Spleen (tissue), 11 donors: Measurements from ENCODE around the gene EFNA5. TPM values are rescaled to one million over a fixed set of nuclear protein-coding genes. Genes with fewer than 3 reads are reported as not detected.
A peak's percentile ranks its signal among the peaks of the same experiment; 100 is the strongest.

Experiments used
- DNase-seq: peaks from one replicate; pipeline ENCODE4 v3.0.0-alpha.2; 2020
- H3K27ac ChIP-seq, 8 donors: fragments of 200-600 bp; sonication (generic) in 7 of 8; 1 replicate in 4 of 8; 2 replicates in 4 of 8; pipeline versions ENCODE4 v1.5.0 to v1.8.0; 2016 to 2021; ENCODE audit warnings: inconsistent platforms in 4 of 8, mild to moderate bottlenecking in 4 of 8, moderate library complexity in 1 of 8
- H3K27me3 ChIP-seq, 7 donors: fragments of 200-600 bp; sonication (generic) in 6 of 7; replicated peaks in 1 of 7; 1 replicate in 4 of 7; 2 replicates in 3 of 7; pipeline versions ENCODE4 v1.5.0 to v1.8.0; 2016 to 2021; ENCODE audit warnings: inconsistent platforms in 3 of 7, mild to moderate bottlenecking in 1 of 7
- H3K36me3 ChIP-seq, 6 donors: fragments of 200-600 bp; sonication (generic) in 5 of 6; 1 replicate in 4 of 6; 2 replicates in 2 of 6; pipeline versions ENCODE4 v1.5.0 to v1.8.0; 2016 to 2021; ENCODE audit warnings: inconsistent platforms in 2 of 6
- H3K4me1 ChIP-seq, 6 donors: fragments of 200-600 bp; sonication (generic) in 5 of 6; 1 replicate in 3 of 6; 2 replicates in 3 of 6; pipeline versions ENCODE4 v1.5.0 to v1.8.0; 2016 to 2021; ENCODE audit warnings: inconsistent platforms in 3 of 6
- H3K4me3 ChIP-seq, 8 donors: fragments of 200-600 bp; sonication (generic) in 7 of 8; 1 replicate in 4 of 8; 2 replicates in 4 of 8; pipeline versions ENCODE4 v1.5.0 to v1.8.0; 2016 to 2021; ENCODE audit warnings: inconsistent platforms in 4 of 8, mild to moderate bottlenecking in 4 of 8, moderate library complexity in 2 of 8
- H3K9me3 ChIP-seq, 8 donors: fragments of 200-600 bp; sonication (generic) in 7 of 8; 1 replicate in 4 of 8; 2 replicates in 4 of 8; pipeline versions ENCODE4 v1.5.0 to v1.8.0; 2016 to 2021; ENCODE audit warnings: inconsistent platforms in 4 of 8
- POLR2A ChIP-seq, 3 donors: fragments of 450-650 bp; IDR thresholded peaks; one replicate each; pipeline ENCODE4 v1.5.1; 2017; ENCODE audit warnings: antibody characterized with exemption in 3 of 3, mild to moderate bottlenecking in 1 of 3
- POLR2AphosphoS5 ChIP-seq, 3 donors: sonication (generic); formaldehyde crosslinking; IDR thresholded peaks; one replicate each; pipeline ENCODE4 v1.5.1; 2017; ENCODE audit warnings: antibody characterized with exemption in 3 of 3
- WGBS, 5 donors: extraction: QIAGEN DNeasy Blood & Tissue Kit in 3 of 5; methylation state at CpG; one replicate each; pipeline versions ENCODE4 v1.1.5 to v1.1.7; 2013 to 2018; 5-methylcytosine and 5-hydroxymethylcytosine counted together
- intact Hi-C: fragments of 100-400 bp; cut with DNase I; formaldehyde crosslinking; loops from one replicate; pipeline ENCODE4 v1.15.0; 2023; ENCODE audit warnings: low total_unique reads
- polyA plus RNA-seq, 3 donors: library from polyadenylated mRNA; stranded (reverse); fragments of 200-250 nt; gene quantifications; one replicate each; pipeline ENCODE4 v1.2.1, GENCODE V29; 2013
- total RNA-seq, 7 donors: library from RNA; depleted of rRNA in 3 of 7; stranded (reverse); fragments of >200 nt in 3 of 7; fragmentation: NEBNext Ultra II Directional in 4 of 7; extraction: Animal tissue kit (Norgen Biotek cat#: 25700) in 4 of 7; gene quantifications; one replicate each; pipeline versions ENCODE4 v1.1.0 to v1.2.1, GENCODE V29; 2016 to 2021
- TF ChIP-seq, protein P1 (sequence below), 11 experiments: fragments of 200-600 bp in 7 of 11; fragments of 450-650 bp in 4 of 11; sonication (generic) in 4 of 11; IDR thresholded peaks in 8 of 11; conservative IDR thresholded peaks in 3 of 11; 1 replicate in 7 of 11; 2 replicates in 4 of 11; pipeline versions ENCODE4 v1.4.0 to v1.8.0; 2016 to 2021; ENCODE audit warnings: antibody characterized with exemption in 11 of 11, inconsistent platforms in 4 of 11, mild to moderate bottlenecking in 1 of 11
- donor health status: healthy with polysubstance abuse.
- donor health status: DM: no; HTN: no; CAD: no; lungs with moderate emphysema.
- donor health status: DM: no; HTN: no; CAD: no.
- donor health status: Bipolar disorder and iron deficiency.
- donor health status: healthy.
- donor health status: DM: no; HTN: no; CAD: no.
- donor health status: DM: yes; HTN: yes; CAD: no.

The EFNA5 gene
- total and polyA plus RNA-seq, 10 donors, result 0.33 to 29.0 (median 12.2) TPM

DNA sequence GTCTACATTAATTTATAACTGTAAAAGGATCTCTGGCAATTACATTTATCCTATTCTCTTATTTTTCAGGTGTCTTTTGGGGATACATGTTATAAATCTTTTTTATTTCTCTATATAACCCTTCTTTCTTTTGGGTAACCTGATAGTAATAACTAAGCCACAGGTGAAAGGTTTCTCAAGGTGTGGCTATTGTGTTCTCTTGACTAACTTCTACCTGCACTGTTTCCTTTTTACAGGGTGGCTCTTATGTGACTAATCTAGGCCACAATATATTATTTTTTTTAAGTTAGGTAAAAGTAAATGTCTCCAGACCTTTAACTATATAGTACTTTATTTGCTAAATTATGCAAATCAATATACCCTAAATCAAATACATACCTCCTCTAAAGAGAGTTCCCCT lies 193.2 kb downstream of the EFNA5 start:
- H3K4me3 ChIP-seq, result no peak overlapping the region
- H3K36me3 ChIP-seq, result no peaks in the 10 kb centered on the region
- no peak for DNase-seq
- H3K4me1 ChIP-seq, result peaks cover 0 to 21% (median 5%) of the 10 kb centered on the region in 6 donors
- no peaks in the 10 kb centered on the region for H3K9me3 ChIP-seq
- no peaks in the 10 kb centered on the region for H3K27me3 ChIP-seq
- intact Hi-C loops, result no loop called here
- TF ChIP-seq, protein P1, sequence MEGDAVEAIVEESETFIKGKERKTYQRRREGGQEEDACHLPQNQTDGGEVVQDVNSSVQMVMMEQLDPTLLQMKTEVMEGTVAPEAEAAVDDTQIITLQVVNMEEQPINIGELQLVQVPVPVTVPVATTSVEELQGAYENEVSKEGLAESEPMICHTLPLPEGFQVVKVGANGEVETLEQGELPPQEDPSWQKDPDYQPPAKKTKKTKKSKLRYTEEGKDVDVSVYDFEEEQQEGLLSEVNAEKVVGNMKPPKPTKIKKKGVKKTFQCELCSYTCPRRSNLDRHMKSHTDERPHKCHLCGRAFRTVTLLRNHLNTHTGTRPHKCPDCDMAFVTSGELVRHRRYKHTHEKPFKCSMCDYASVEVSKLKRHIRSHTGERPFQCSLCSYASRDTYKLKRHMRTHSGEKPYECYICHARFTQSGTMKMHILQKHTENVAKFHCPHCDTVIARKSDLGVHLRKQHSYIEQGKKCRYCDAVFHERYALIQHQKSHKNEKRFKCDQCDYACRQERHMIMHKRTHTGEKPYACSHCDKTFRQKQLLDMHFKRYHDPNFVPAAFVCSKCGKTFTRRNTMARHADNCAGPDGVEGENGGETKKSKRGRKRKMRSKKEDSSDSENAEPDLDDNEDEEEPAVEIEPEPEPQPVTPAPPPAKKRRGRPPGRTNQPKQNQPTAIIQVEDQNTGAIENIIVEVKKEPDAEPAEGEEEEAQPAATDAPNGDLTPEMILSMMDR (IDR thresholded peaks at IDR 0.05 in 8 of 11, conservative IDR thresholded peaks at IDR 0.05 in 3 of 11), result no peak
- TF ChIP-seq POLR2AphosphoS5 (IDR thresholded peaks at IDR 0.05) (no peak), POLR2A (IDR thresholded peaks at IDR 0.05) (no peak)
- peak overlapping the region in 6 of 8 donors; percentile 17 to 76 (median 52) for H3K27ac ChIP-seq

DNA sequence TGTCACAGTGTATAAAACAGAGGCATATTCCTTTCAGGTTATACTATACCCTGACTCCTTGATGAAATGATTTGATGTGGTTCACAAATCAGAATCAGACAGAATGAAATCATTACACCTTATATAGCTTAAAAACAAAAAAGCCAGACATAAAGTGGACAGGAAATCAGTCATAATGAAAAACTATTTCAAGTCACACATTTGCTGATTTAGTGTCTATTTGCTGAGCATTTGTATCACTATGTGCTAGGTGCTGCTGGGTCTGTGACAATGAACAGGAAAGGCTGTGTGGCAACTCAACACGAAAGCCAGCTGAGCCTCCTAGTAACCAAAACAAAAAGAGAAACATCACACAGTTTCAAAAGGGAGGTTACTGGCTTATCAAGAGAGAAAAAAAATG lies 194.0 kb downstream of the EFNA5 start:
- TF ChIP-seq, protein P1 (IDR thresholded peaks at IDR 0.05 in 8 of 11, conservative IDR thresholded peaks at IDR 0.05 in 3 of 11), result no peak
- TF ChIP-seq POLR2AphosphoS5 (IDR thresholded peaks at IDR 0.05) (no peak), POLR2A (IDR thresholded peaks at IDR 0.05) (no peak)
- Histone ChIP-seq H3K4me3 (no peak overlapping the region), H3K9me3 (no peaks in the 10 kb centered on the region), H3K27me3 (no peaks in the 10 kb centered on the region), H3K4me1 (peaks cover 0 to 21% (median 5%) of the 10 kb centered on the region in 6 donors), H3K27ac (peak overlapping the region in 6 of 8 donors; percentile 17 to 78 (median 54)), H3K36me3 (no peaks in the 10 kb centered on the region)
- DNase-seq, result no peak
- intact Hi-C loops, result no loop called here
- WGBS, 5 donors, result 9 to 48% (median 25%) methylated on average over 1 of the region's 1 CpG

DNA sequence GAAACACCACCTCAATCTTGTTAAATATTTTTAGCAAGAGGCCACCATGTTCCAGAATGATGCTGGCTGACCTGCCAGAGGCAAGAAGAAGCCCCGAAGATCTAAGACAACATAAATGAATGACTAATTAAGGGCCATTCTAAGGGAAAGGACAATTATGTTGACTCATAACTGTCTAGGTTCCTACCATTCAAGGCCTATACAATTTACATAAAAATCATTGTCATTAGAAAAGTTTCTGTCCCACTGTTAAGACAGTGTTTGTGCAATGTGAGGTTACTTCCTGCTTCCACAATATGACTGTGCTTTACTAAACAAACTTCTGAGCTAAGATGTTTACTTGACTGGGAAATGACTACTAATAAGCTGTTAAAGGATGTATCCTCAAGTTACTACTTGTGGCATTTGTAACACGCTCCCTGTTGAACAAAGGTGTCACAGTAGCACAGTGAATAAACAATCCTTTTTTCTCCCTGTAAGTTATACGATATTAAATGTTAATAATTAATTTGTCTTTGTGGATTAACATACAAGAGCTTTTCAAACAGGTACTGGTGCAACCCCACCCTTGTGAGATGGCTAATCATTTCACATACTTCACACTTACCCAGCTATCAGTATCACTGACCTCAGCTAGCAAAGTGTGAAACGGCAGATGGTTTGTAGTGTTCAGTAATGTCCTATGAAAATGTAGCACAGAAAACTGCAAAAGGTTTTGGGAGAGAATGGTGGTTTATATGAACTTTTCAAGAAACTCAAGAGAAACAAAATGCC lies 195.8 kb downstream of the EFNA5 start:
- Histone ChIP-seq H3K4me1 (peaks cover 0 to 25% (median 5%) of the 10 kb centered on the region in 6 donors), H3K9me3 (no peaks in the 10 kb centered on the region), H3K27ac (peak overlapping the region in 7 of 8 donors; percentile 44 to 78 (median 63)), H3K36me3 (no peaks in the 10 kb centered on the region), H3K27me3 (no peaks in the 10 kb centered on the region), H3K4me3 (peak overlapping the region in 1 of 8 donors; percentile 28)
- TF ChIP-seq POLR2A (IDR thresholded peaks at IDR 0.05) (no peak), POLR2AphosphoS5 (IDR thresholded peaks at IDR 0.05) (no peak)
- TF ChIP-seq, protein P1 (IDR thresholded peaks at IDR 0.05 in 8 of 11, conservative IDR thresholded peaks at IDR 0.05 in 3 of 11), result no peak
- DNase-seq, result no peak
- intact Hi-C loops, result no loop called here
- WGBS, 5 donors, result 73 to 82% (median 80%) methylated on average over 4 of the region's 4 CpGs

DNA sequence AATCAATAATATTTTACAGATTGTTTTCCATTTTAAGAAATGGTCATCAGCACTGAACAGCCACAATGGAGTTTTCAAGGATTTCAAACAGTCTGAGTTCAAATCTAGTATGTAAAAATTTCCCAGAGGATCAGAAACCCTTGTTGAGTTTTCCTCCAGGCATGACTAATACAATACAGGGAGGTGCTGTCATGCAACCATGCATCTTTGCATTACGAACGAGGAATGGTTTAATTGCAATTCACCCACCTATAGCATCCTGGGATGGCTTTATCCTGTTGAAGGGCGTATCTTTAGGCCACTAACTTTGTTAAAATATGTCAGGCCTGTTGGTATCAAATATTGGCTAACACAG lies 196.4 kb downstream of the EFNA5 start:
- TF ChIP-seq, protein P1 (IDR thresholded peaks at IDR 0.05 in 8 of 11, conservative IDR thresholded peaks at IDR 0.05 in 3 of 11), result no peak
- TF ChIP-seq POLR2AphosphoS5 (IDR thresholded peaks at IDR 0.05), result no peak
- no peak for TF ChIP-seq POLR2A (IDR thresholded peaks at IDR 0.05)
- Histone ChIP-seq H3K27ac (peak overlapping the region in 7 of 8 donors; percentile 44 to 78 (median 63)), H3K36me3 (no peaks in the 10 kb centered on the region), H3K27me3 (no peaks in the 10 kb centered on the region), H3K9me3 (no peaks in the 10 kb centered on the region), H3K4me3 (no peak overlapping the region), H3K4me1 (peaks cover 0 to 31% (median 5%) of the 10 kb centered on the region in 6 donors)
- intact Hi-C loops, result no loop called here
- 76 to 87% (median 81%) methylated on average over 3 of the region's 3 CpGs for WGBS, 5 donors
- no peak for DNase-seq
